ENCODE measurements around the gene HSPA5. TPM values are rescaled to one million over a fixed set of nuclear protein-coding genes. Genes with fewer than 3 reads are reported as not detected.
"Not testable (repeated sequence)": the region's sequence is repeated elsewhere in the genome, so short reads cannot be mapped to it uniquely, and the experiment has no call there.

The HSPA5 gene
- total and polyA plus RNA-seq, 7 donors = 53.2 to 179 (median 89.7) TPM

DNA sequence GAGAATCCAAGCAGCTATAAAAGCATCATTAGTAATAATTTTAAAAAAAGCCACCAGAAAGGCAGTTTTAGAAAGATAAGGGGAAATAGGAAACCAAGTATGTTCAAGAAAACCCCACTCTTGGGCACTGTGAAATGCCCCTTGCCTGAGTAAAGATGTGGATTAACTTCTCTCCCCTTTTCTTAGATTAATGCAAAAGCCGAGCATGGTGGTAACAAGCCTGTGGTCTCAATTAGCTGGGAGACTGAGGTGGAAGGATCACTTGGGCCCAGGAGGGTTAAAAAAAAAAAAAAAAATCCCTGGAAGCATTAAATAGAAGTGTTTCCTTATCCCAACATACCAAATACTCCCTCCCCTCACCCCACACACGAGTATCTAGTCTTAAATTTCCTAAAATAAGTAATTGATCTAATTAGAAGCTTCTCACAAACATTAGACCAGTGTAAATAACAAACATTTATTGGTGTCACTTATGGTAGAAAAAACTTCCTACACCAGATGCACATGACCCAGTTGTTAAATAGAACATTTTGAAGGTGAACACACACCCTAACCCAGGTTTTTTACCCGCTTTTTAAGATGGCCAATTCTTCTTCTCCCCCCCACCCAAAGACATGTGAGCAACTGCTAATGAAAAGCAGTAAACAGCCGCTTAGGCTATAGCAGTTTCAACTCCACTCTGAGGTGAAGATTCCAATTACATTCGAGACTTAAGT is 5.2 kb downstream of the HSPA5 start:
- DNase-seq (no peak), ATAC-seq (no peak)
- Histone ChIP-seq H3K4me1 (peaks cover 56% of the 10 kb centered on the region), H3K27me3 (ENCODE audit: insufficient read depth in 3 of 3, low read length in 2 of 3) (no peaks in the 10 kb centered on the region), H3K4me3 (peak overlapping the region; percentile 95), H3K9me3 (no peaks in the 10 kb centered on the region), H3K27ac (no peak overlapping the region), H3K36me3 (ENCODE audit: insufficient read depth in 1 of 2, low read depth in 1 of 2) (peaks cover 8 to 85% of the 10 kb centered on the region in 2 donors)
- intact Hi-C loops (cut with DNase I) = no loop called here
- WGBS, 3 donors = 41 to 55% (median 47%) methylated on average over 5 of the region's 5 CpGs
- TF ChIP-seq, protein P1, sequence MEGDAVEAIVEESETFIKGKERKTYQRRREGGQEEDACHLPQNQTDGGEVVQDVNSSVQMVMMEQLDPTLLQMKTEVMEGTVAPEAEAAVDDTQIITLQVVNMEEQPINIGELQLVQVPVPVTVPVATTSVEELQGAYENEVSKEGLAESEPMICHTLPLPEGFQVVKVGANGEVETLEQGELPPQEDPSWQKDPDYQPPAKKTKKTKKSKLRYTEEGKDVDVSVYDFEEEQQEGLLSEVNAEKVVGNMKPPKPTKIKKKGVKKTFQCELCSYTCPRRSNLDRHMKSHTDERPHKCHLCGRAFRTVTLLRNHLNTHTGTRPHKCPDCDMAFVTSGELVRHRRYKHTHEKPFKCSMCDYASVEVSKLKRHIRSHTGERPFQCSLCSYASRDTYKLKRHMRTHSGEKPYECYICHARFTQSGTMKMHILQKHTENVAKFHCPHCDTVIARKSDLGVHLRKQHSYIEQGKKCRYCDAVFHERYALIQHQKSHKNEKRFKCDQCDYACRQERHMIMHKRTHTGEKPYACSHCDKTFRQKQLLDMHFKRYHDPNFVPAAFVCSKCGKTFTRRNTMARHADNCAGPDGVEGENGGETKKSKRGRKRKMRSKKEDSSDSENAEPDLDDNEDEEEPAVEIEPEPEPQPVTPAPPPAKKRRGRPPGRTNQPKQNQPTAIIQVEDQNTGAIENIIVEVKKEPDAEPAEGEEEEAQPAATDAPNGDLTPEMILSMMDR (IDR thresholded peaks at IDR 0.05) = no peak

DNA sequence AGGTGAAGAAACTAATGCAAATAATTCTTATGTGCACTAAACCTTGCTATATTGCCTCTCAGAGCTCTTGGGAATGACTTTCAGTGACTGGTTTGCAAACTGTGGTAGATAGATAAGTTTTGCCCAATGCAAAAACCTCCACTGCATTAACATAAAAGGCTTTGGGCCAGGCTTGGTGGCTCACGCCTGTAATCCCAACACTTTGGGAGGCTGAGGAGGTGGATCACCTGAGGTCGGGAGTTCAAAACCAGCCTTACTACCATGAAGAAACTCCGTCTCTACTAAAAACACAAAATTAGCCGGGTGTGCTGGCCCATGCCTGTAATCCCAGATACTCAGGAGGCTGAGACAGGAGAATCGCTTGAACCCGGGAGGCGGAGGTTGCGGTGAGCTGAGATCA is 7.0 kb downstream of the HSPA5 start:
- peak overlapping the region; percentile 30 for H3K27ac ChIP-seq
- ATAC-seq; H3K9me3 ChIP-seq; H3K27me3 ChIP-seq (ENCODE audit: insufficient read depth in 3 of 3, low read length in 2 of 3); H3K4me3 ChIP-seq; DNase-seq; intact Hi-C loops (cut with DNase I): not testable (repeated sequence)
- WGBS, 3 donors = 92 to 95% (median 95%) methylated on average over 8 of the region's 8 CpGs
- peaks cover 9 to 91% of the 10 kb centered on the region in 2 donors for H3K36me3 ChIP-seq (ENCODE audit: insufficient read depth in 1 of 2, low read depth in 1 of 2)
- peaks cover 44% of the 10 kb centered on the region for H3K4me1 ChIP-seq

DNA sequence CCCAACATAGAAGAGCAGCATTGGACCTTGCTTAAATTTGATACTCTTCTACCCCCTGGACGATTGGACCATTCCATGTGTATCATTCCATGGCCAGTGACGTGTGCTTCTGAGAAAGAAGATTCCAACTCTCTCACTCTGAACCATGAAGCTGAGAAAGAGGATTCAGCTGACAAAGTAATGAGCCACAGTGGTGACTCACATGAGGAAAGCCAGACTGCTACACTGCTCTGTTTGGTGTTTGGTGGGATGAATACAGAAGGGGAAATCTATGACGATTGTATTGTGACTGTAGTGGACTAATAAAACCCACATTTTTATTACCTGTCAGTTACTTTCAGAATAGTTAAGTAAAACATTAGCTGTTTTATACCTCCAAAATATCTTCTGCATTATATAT is 7.5 kb downstream of the HSPA5 start:
- 37 to 65% (median 41%) methylated on average over 3 of the region's 3 CpGs for WGBS, 3 donors
- peaks cover 9 to 91% of the 10 kb centered on the region in 2 donors for H3K36me3 ChIP-seq (ENCODE audit: insufficient read depth in 1 of 2, low read depth in 1 of 2)
- ATAC-seq = peak; percentile 73 to 81 (median 80)

DNA sequence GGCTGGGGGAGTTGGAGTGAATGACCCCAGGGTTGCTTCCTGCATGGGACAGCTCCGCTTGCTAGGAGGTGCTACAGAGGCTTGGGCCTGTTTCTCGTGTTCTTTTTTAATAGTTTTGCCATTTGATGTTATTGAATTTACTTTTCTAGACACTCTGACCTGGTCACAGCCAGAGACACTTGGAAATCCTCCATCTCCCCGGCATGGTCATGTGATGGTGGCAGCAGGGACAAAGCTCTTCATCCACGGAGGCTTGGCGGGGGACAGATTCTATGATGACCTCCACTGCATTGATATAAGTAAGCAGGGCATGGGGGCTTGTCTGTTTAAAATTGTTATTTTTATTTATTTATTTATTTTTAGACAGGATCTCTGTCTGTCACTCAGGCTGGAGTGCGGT is 13.4 kb downstream of the HSPA5 start:
- TF ChIP-seq, protein P1 (IDR thresholded peaks at IDR 0.05) = no peak
- intact Hi-C loops (cut with DNase I) = no loop called here
- 86 to 96% (median 90%) methylated on average over 6 of the region's 6 CpGs for WGBS, 3 donors
- Histone ChIP-seq H3K27ac (no peak overlapping the region), H3K36me3 (ENCODE audit: insufficient read depth in 1 of 2, low read depth in 1 of 2) (peaks cover 5 to 63% of the 10 kb centered on the region in 2 donors), H3K4me1 (no peaks in the 10 kb centered on the region), H3K4me3 (no peak overlapping the region), H3K9me3 (no peaks in the 10 kb centered on the region), H3K27me3 (ENCODE audit: insufficient read depth in 3 of 3, low read length in 2 of 3) (no peaks in the 10 kb centered on the region)
- DNase-seq (no peak), ATAC-seq (no peak)

More for the DNA sequence above, 7.5 kb downstream of the HSPA5 start:
- Histone ChIP-seq H3K4me3 (no peak overlapping the region), H3K4me1 (peaks cover 39% of the 10 kb centered on the region), H3K27ac (peak overlapping the region; percentile 30), H3K9me3 (no peaks in the 10 kb centered on the region), H3K27me3 (ENCODE audit: insufficient read depth in 3 of 3, low read length in 2 of 3) (no peaks in the 10 kb centered on the region)
- DNase-seq = no peak
- TF ChIP-seq, protein P1 (IDR thresholded peaks at IDR 0.05) = no peak
- intact Hi-C loops (cut with DNase I) = no loop called here

DNA sequence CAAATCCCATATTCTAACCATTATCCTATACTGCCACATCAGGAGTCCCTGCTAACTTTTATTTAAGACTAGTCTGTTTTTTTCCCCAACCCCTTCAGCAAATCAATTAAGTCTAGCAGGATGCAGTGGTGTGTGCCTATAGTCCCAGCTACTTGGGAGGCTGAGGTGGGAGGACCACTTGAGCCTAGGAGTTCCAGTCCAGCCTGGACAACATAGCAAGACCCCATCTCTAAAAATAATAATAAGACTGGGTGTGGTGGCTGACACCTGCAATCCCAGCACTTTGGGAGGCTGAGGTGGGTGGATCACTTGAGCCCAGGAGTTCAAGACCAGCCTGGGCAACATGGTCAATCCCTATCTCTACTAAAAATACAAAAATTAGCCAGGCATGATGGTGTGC is 16.3 kb downstream of the HSPA5 start:
- H3K27ac ChIP-seq; ATAC-seq; DNase-seq; H3K4me3 ChIP-seq; H3K9me3 ChIP-seq; H3K4me1 ChIP-seq; H3K27me3 ChIP-seq (ENCODE audit: insufficient read depth in 3 of 3, low read length in 2 of 3); intact Hi-C loops (cut with DNase I): not testable (repeated sequence)
- H3K36me3 ChIP-seq (ENCODE audit: insufficient read depth in 1 of 2, low read depth in 1 of 2) = peaks cover 2 to 68% of the 10 kb centered on the region in 2 donors

All from psoas muscle (tissue), 8 donors.